CD8-positive, alpha-beta memory T cell (primary cell): Measurements from ENCODE around the gene PACSIN2. TPM values are rescaled to one million over a fixed set of nuclear protein-coding genes. Genes with fewer than 3 reads are reported as not detected.
"Not testable (repeated sequence)": the region's sequence is repeated elsewhere in the genome, so short reads cannot be mapped to it uniquely, and the experiment has no call there.

Experiments used
- CTCF ChIA-PET: fragments of 350-600 bp; sonication (Branson Sonifier 250); formaldehyde crosslinking; loops from one replicate; lab custom pipeline; 2021; ENCODE audit warnings: antibody characterized with exemption; lab: Charles Lee
- POLR2A ChIA-PET: fragments of 350-600 bp; sonication (Branson Sonifier 250); formaldehyde crosslinking; loops from one replicate; lab custom pipeline; 2021; ENCODE audit warnings: antibody characterized with exemption; lab: Charles Lee
- DNase-seq, 5 donors: peaks; one replicate each; pipeline versions ENCODE4 v3.0.0 to v3.0.0-alpha.2; 2020 to 2022; ENCODE audit warnings: mixed read lengths in 1 of 5
- H3K27ac ChIP-seq: one replicate; pipeline ENCODE4 v1.7.0; 2013; ENCODE audit warnings: low read depth, mild to moderate bottlenecking, low read length, moderate library complexity
- H3K27me3 ChIP-seq: 2 replicates; pipeline ENCODE4 v1.7.0; 2013; ENCODE audit warnings: low read length, mild to moderate bottlenecking; ENCODE audit not compliant: insufficient read depth, poor library complexity, severe bottlenecking
- H3K36me3 ChIP-seq: 2 replicates; pipeline ENCODE4 v1.7.0; 2013; ENCODE audit warnings: mild to moderate bottlenecking, low read length, moderate library complexity; ENCODE audit not compliant: insufficient read depth
- H3K4me1 ChIP-seq: 2 replicates; pipeline ENCODE4 v1.7.0; 2013; ENCODE audit warnings: mild to moderate bottlenecking, low read length, moderate library complexity; ENCODE audit not compliant: insufficient read depth
- H3K4me3 ChIP-seq: 2 replicates; pipeline ENCODE4 v1.7.0; 2013; ENCODE audit warnings: mild to moderate bottlenecking, low read length
- H3K9me3 ChIP-seq: 2 replicates; pipeline ENCODE4 v1.7.0; 2013; ENCODE audit warnings: mild to moderate bottlenecking, low read length
- H3K27ac Mint-ChIP-seq, 8 donors: one replicate each; pipeline ENCODE4 v1.8.0; 2020 to 2021; ENCODE audit warnings: mixed read lengths in 8 of 8, mild to moderate bottlenecking in 6 of 8, inconsistent platforms in 3 of 8, moderate library complexity in 3 of 8
- H3K27me3 Mint-ChIP-seq, 2 donors: one replicate each; pipeline ENCODE4 v1.8.0; 2020 to 2021; ENCODE audit warnings: mixed read lengths in 2 of 2, mild to moderate bottlenecking in 1 of 2, moderate library complexity in 1 of 2
- H3K36me3 Mint-ChIP-seq, 3 donors: one replicate each; pipeline ENCODE4 v1.8.0; 2020 to 2021; ENCODE audit warnings: mixed read lengths in 3 of 3, inconsistent platforms in 1 of 3, mild to moderate bottlenecking in 1 of 3
- H3K4me1 Mint-ChIP-seq, 3 donors: one replicate each; pipeline ENCODE4 v1.8.0; 2020 to 2021; ENCODE audit warnings: mixed read lengths in 3 of 3, inconsistent platforms in 1 of 3, mild to moderate bottlenecking in 1 of 3
- H3K4me3 Mint-ChIP-seq, 7 donors: one replicate each; pipeline ENCODE4 v1.8.0; 2020 to 2021; ENCODE audit warnings: mixed read lengths in 7 of 7, mild to moderate bottlenecking in 6 of 7, moderate library complexity in 4 of 7, inconsistent platforms in 2 of 7
- H3K9me3 Mint-ChIP-seq, 5 donors: one replicate each; pipeline ENCODE4 v1.8.0; 2020 to 2022; ENCODE audit warnings: mixed read lengths in 5 of 5, mild to moderate bottlenecking in 3 of 5, moderate library complexity in 2 of 5, inconsistent platforms in 1 of 5
- polyA plus RNA-seq: library from polyadenylated mRNA; unstranded; fragments of 300-500 nt; fragmentation: Illumina TruSeq; gene quantifications from one replicate; pipeline ENCODE4 v1.2.3, GENCODE V29; 2021
- total RNA-seq, 2 experiments: library from RNA; stranded (reverse); gene quantifications; one replicate each; pipeline ENCODE4 v1.2.3, GENCODE V29; 2021

Gene PACSIN2
- total and polyA plus RNA-seq, 3 experiments from 2014 or later, result 26.3 to 36.5 (median 30.2) TPM

DNA sequence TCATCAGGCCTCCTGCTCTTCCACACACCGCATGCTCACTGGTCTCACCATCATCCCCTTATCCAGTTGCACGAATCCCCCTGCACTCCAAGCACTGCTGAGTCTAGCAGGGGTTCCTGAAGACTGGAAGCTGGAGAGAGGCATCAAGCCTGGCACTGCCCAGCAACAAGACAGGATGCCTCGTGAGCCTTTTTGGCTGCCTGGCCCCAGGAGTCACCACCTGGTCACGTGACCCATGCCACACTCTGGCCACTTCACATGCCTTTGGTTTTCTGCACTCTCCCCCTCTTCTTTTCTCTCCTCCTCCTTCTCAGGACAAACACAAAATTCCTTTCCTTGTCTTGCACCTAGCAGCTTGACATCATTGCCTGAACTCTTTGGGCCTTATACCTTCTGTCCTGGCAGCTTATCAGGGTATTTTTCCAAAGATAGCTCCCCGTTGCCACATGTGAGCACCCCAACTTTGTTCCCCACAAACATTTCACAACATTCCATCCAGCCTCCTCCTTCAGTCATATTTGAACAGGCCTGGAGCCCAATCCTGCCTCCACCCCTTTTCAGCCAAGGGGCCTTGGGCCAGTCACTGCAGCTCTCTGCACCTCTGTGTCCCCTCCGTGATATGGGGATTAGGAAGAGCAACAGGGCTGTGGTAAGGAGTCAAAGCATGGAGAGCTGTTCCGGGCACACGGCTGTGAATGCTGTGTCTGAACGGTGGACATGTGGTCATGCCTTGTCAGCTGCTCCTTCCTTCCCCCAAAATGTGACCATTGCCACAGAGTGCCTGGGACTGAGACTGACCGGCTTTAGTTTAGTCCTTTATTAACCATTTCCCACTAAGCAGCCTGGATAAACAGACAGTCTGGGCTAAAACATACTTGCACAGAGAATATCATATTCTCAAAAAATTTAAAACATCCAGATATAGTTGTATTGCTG is 2.8 kb upstream of the PACSIN2 start:
- no peak overlapping the region for H3K27ac ChIP-seq
- H3K27me3 ChIP-seq, result no peaks in the 10 kb centered on the region
- Mint-ChIP-seq H3K4me3 (peak overlapping the region in 4 of 7 donors; percentile 8 to 73 (median 42)), H3K36me3 (peaks cover 0 to 11% (median 0%) of the 10 kb centered on the region in 3 donors), H3K27me3 (no peaks in the 10 kb centered on the region), H3K9me3 (no peaks in the 10 kb centered on the region), H3K4me1 (peaks cover 21 to 23% (median 23%) of the 10 kb centered on the region in 3 donors), H3K27ac (peak overlapping the region in 3 of 8 donors; percentile 9 to 56 (median 50))
- H3K36me3 ChIP-seq, result no peaks in the 10 kb centered on the region
- DNase-seq, result no peak
- ChIA-PET CTCF (interaction anchor here (1.0 kb wide), 1 partner anchor 16 kb away, joined by 4 read pairs; no protein-coding TSS in a partner anchor), POLR2A (no interaction called here)
- peaks cover 9% of the 10 kb centered on the region for H3K4me1 ChIP-seq
- H3K9me3 ChIP-seq, result no peaks in the 10 kb centered on the region
- H3K4me3 ChIP-seq, result no peak overlapping the region

DNA sequence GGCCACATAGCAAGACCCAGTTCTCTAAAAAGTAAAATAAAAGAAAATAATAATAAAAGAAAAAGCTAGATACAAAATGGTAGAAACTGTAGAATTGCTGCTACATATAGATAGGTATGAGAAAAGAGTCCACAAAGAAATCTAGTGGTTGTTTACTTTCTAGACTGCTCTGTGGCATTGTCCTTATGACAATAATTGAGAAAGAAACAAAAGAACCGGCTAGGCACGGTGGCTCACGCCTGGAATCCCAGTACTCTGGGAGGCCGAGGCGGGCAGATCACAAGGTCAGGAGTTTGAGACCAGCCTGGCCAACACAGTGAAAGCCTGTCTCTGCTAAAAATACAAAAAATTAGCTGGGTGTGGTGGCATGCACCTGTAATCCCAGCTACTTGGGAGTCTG is 1.2 kb upstream of the PACSIN2 start:
- H3K27me3 Mint-ChIP-seq, DNase-seq, CTCF ChIA-PET, H3K27me3 ChIP-seq, H3K9me3 ChIP-seq, H3K4me3 ChIP-seq, H3K27ac ChIP-seq, H3K36me3 ChIP-seq, H3K9me3 Mint-ChIP-seq, H3K4me1 ChIP-seq: not testable (repeated sequence)
- peak overlapping the region; percentile 13 to 99 (median 98) for H3K4me3 Mint-ChIP-seq
- POLR2A ChIA-PET, result interaction anchor here (0.9 to 1.6 kb wide), 2 partner anchors 74 to 171 kb away, joined by 3 read pairs; no protein-coding TSS in a partner anchor
- peaks cover 24 to 32% (median 29%) of the 10 kb centered on the region in 3 donors for H3K4me1 Mint-ChIP-seq
- H3K36me3 Mint-ChIP-seq, result peaks cover 0 to 11% (median 0%) of the 10 kb centered on the region in 3 donors
- H3K27ac Mint-ChIP-seq, result peak overlapping the region in 1 of 8 donors; percentile 86

DNA sequence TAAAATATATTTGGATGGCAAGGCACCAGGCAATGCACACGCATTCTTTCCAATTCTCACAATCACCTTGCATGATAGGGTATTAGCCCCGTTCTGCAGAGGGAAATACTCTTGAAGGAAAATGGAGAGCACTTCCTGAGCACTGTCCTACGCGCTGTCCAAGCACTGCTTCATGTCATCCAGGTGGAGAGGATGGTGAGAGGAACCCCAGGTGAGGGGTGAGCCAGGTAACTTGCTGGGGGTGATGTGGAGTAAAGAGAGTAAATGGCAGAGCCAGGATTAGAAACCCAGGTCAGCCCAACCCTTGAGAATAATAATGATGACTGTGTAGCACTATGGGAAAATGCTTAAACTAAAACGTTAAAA is 711 bp upstream of the PACSIN2 start:
- no peaks in the 10 kb centered on the region for H3K36me3 ChIP-seq
- H3K9me3 ChIP-seq, result no peaks in the 10 kb centered on the region
- DNase-seq, result no peak
- H3K27ac Mint-ChIP-seq, result peak overlapping the region; percentile 86 to 99 (median 96)
- peaks cover 25 to 36% (median 31%) of the 10 kb centered on the region in 3 donors for H3K4me1 Mint-ChIP-seq
- H3K27me3 ChIP-seq, result no peaks in the 10 kb centered on the region
- H3K27ac ChIP-seq, result peak overlapping the region; percentile 82
- H3K9me3 Mint-ChIP-seq, result no peaks in the 10 kb centered on the region
- ChIA-PET POLR2A (interaction anchor here (0.9 to 1.6 kb wide), 5 partner anchors 11 to 923 kb away, joined by 3 to 5 read pairs (median 3); partner anchors contain the start of gene ARFGAP3), CTCF (no interaction called here)
- peaks cover 0 to 11% (median 0%) of the 10 kb centered on the region in 3 donors for H3K36me3 Mint-ChIP-seq
- peak overlapping the region; percentile 91 for H3K4me3 ChIP-seq
- peaks cover 9% of the 10 kb centered on the region for H3K4me1 ChIP-seq
- H3K27me3 Mint-ChIP-seq, result no peaks in the 10 kb centered on the region
- H3K4me3 Mint-ChIP-seq, result peak overlapping the region; percentile 96 to 99 (median 98)

DNA sequence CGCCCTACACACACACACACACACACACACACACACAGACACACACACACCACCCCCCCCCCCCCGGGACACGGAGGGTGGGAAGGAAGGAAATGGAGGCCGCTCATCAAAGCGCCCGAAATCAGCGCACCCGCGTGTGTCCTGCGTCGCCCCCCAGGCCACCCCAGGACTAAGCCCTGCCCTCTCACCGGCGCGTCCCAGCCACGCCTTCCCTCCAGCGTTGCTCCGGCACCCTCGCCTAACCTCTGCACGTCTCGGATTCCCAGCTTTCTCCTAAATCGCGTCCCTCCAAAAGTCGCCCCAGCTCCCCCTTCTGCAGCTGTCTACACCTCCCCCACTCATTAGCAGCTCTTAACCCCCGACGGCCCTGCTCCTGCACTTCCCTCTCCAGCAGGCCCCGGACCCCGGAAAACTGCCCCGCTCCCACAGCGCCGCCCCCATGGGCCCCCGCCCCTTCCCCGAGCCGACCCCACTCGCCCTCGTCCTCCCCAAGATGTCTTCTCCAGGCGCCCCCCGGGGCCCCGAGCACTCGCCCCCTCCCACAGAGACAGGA is 557 bp downstream of the PACSIN2 start:
- H3K36me3 Mint-ChIP-seq, result peaks cover 0 to 11% (median 0%) of the 10 kb centered on the region in 3 donors
- Histone ChIP-seq H3K4me1 (peaks cover 9% of the 10 kb centered on the region), H3K9me3 (no peaks in the 10 kb centered on the region), H3K36me3 (no peaks in the 10 kb centered on the region), H3K4me3 (peak overlapping the region; percentile 74), H3K27me3 (no peaks in the 10 kb centered on the region), H3K27ac (no peak overlapping the region)
- no peaks in the 10 kb centered on the region for H3K27me3 Mint-ChIP-seq
- CTCF ChIA-PET, result interaction anchor here (1.2 kb wide), 1 partner anchor 147 kb away, joined by 3 read pairs; no protein-coding TSS in a partner anchor
- DNase-seq, result peak; percentile 33 to 72 (median 42)
- no peaks in the 10 kb centered on the region for H3K9me3 Mint-ChIP-seq
- H3K4me1 Mint-ChIP-seq, result peaks cover 28 to 42% (median 33%) of the 10 kb centered on the region in 3 donors
- H3K4me3 Mint-ChIP-seq, result peak overlapping the region; percentile 96 to 99 (median 98)
- H3K27ac Mint-ChIP-seq, result peak overlapping the region; percentile 64 to 94 (median 91)
- POLR2A ChIA-PET, result interaction anchor here (0.7 to 1.3 kb wide), 2 partner anchors 157 to 173 kb away, joined by 3 to 5 read pairs; partner anchors contain the start of gene ARFGAP3

DNA sequence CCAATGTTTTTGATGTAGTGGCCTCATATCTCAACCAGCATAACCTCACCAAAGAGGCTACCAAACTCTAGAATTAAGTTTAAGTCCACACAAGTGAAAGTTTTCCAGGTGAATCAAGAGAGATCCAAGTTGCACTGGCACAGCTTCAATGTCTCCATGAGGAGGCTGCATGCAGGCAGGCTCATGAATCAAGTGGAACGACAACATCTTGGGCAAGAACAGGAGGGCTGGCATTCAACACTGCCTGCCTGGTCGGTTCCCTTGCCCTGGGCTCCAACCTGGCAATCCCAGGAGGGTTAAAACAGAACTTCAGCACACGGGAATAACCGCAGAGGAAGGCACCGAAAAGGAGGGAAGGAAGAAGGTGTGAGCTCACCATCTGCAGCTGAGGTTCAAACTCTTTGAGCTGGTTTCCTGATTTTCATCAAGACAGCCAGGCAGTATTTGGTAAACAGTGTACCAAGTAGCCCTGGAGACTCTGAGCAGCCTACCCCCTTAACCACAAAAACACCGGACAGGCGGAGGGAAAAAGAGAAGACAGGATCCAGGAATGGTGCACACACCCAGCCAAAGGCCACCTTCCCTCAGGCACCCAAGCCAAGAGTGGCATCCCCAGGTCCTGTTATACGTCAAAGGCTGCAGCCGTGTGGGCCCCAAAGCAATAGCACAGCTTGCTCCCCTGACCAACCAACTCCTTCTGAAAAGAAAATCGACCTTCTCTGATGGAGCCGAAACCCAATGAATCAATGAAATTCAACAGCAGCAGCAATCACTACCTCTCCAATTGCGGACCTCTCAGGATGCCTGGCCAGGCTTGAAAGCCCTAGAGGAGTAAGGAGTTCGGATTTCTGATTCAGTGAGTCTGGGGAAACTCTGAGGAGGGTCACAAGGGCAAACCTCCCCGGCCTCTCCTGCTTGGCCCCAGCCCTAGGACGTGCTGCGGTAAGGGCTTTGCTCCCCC is 1.3 kb downstream of the PACSIN2 start:
- Histone ChIP-seq H3K4me3 (peak overlapping the region; percentile 74), H3K4me1 (peaks cover 9% of the 10 kb centered on the region), H3K27ac (peak overlapping the region; percentile 5), H3K36me3 (no peaks in the 10 kb centered on the region), H3K27me3 (no peaks in the 10 kb centered on the region), H3K9me3 (no peaks in the 10 kb centered on the region)
- ChIA-PET POLR2A (interaction anchor here (0.7 kb wide), 1 partner anchor 174 kb away, joined by 3 read pairs; no protein-coding TSS in a partner anchor), CTCF (no interaction called here)
- Mint-ChIP-seq H3K4me3 (peak overlapping the region; percentile 96 to 99 (median 98)), H3K4me1 (peaks cover 31 to 49% (median 41%) of the 10 kb centered on the region in 3 donors), H3K27ac (peak overlapping the region; percentile 64 to 94 (median 91)), H3K9me3 (no peaks in the 10 kb centered on the region), H3K27me3 (no peaks in the 10 kb centered on the region), H3K36me3 (peaks cover 0 to 11% (median 0%) of the 10 kb centered on the region in 3 donors)
- DNase-seq, result no peak

DNA sequence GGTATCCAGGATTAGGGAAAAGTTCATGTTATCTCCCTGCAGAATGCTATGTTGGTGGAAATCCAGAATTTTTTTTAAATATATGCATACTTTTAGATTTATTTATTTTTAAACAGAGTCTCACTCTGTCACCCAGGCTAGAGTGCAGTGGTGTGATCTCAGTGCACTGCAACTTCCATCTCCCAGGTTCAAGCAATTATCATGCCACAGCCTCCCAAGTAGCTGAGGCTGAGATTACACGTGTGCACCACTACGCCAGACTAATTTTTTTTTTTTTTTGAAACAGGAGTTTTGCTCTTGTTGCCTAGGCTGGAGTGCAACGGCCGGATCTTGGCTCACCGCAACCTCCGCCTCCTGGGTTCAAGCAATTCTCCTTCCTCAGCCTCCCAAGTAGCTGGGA is 2.6 kb downstream of the PACSIN2 start:
- Mint-ChIP-seq H3K27ac (peak overlapping the region in 1 of 8 donors; percentile 66), H3K27me3 (no peaks in the 10 kb centered on the region), H3K36me3 (peaks cover 0 to 11% (median 0%) of the 10 kb centered on the region in 3 donors), H3K4me1 (peaks cover 35 to 57% (median 48%) of the 10 kb centered on the region in 3 donors), H3K9me3 (no peaks in the 10 kb centered on the region), H3K4me3 (peak overlapping the region in 2 of 7 donors; percentile 56 to 98)
- no peak for DNase-seq
- ChIA-PET CTCF (no interaction called here), POLR2A (no interaction called here)
- Histone ChIP-seq H3K36me3 (no peaks in the 10 kb centered on the region), H3K27me3 (no peaks in the 10 kb centered on the region), H3K27ac (no peak overlapping the region), H3K9me3 (no peaks in the 10 kb centered on the region), H3K4me3 (no peak overlapping the region), H3K4me1 (peaks cover 9% of the 10 kb centered on the region)

DNA sequence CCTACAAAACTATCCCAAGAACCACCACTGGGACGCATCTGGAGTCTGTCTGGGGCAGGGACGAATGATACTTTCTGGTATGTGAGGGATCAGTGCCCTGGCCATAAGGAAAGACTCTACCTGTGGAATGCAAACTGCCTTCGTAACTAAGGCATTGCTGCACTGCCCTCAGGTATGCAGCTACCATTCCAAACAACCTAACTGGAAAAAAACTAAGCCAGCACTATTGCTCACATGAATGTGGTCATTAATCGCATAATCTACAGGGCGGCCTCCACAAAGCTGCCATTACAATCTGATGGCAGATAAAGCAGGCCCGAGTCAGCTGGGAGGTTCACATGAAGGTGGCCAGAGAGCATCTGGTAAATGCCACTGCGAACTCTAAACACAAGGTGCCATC is 3.9 kb downstream of the PACSIN2 start:
- Mint-ChIP-seq H3K4me3 (peak overlapping the region in 1 of 7 donors; percentile 51), H3K4me1 (peaks cover 38 to 66% (median 59%) of the 10 kb centered on the region in 3 donors), H3K9me3 (no peaks in the 10 kb centered on the region), H3K36me3 (peaks cover 0 to 11% (median 0%) of the 10 kb centered on the region in 3 donors), H3K27ac (peak overlapping the region in 1 of 8 donors; percentile 10), H3K27me3 (no peaks in the 10 kb centered on the region)
- ChIA-PET POLR2A (no interaction called here), CTCF (no interaction called here)
- Histone ChIP-seq H3K27ac (no peak overlapping the region), H3K27me3 (no peaks in the 10 kb centered on the region), H3K36me3 (no peaks in the 10 kb centered on the region), H3K4me1 (peaks cover 9% of the 10 kb centered on the region), H3K4me3 (no peak overlapping the region), H3K9me3 (no peaks in the 10 kb centered on the region)
- no peak for DNase-seq
